SK-N-SH (cell line): ENCODE measurements around the gene FGF19. TPM values are rescaled to one million over a fixed set of nuclear protein-coding genes. Genes with fewer than 3 reads are reported as not detected.

Experiments
- polyA plus RNA-seq, 3 experiments: library from polyadenylated mRNA; depleted of rRNA; stranded (reverse); fragments of >200 nt; gene quantifications; 2 replicates each; pipeline ENCODE4 v1.2.3, GENCODE V29; 2012

Gene FGF19
- polyA plus RNA-seq, 1 of the 3 experiments (the other 2 are of a cell fraction), result not detected

Other genes with a start within 250 kb of the FGF19 start
- not detected in 2 replicates for gene LINC01488, start 222.4 kb downstream of the FGF19 start, polyA plus RNA-seq (2012; rRNA removed)
- gene CCND1, start 62.9 kb downstream of the FGF19 start, polyA plus RNA-seq (2012; rRNA removed), result 242 and 285 TPM in 2 replicates
- gene LTO1, start 28.7 kb downstream of the FGF19 start, polyA plus RNA-seq (2012; rRNA removed), result 30.8 and 33.1 TPM in 2 replicates
- gene FGF4, start 71.3 kb upstream of the FGF19 start, polyA plus RNA-seq (2012; rRNA removed), result not detected in 2 replicates
- not detected in 2 replicates for gene FGF3, start 115.4 kb upstream of the FGF19 start, polyA plus RNA-seq (2012; rRNA removed)